GM21576 (cell line): ENCODE data around the gene CNGA4.

Source experiments
- ATAC-seq: cut with Tn5 transposase; IDR thresholded peaks from one replicate; pipeline ENCODE4 v1.9.1; 2021; ENCODE audit warnings: mild to moderate bottlenecking, moderate library complexity; ENCODE audit not compliant: unreplicated experiment

The CNGA4 gene

GRCh38 chr11:6238902-6239301 lies at the start of gene CNGA4:
Gene CNGA4 (plus strand): TSS chr11:6239089. CDS start chr11:6239207, 118 bp downstream.
- ATAC-seq = no peak

DNA sequence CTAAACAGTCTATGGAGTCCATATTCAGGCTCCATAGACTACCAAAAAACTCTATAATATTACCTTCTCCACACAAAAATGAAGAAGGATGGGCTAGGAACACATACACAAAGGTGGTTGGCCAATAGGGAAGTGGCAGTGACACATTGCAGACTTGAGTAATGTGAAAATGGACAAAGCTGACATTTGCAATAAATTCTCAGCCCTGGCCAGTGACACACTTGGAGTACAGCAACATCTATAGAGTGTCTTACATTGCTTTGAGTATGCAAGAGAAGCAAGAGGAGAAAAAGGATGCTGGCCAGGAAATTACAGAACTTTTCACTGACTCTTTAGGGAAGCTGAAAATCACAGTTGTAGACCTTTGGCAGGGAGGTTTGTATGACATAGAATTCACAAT lies 47.1 kb upstream of the CNGA4 start:
- ATAC-seq = no peak

DNA sequence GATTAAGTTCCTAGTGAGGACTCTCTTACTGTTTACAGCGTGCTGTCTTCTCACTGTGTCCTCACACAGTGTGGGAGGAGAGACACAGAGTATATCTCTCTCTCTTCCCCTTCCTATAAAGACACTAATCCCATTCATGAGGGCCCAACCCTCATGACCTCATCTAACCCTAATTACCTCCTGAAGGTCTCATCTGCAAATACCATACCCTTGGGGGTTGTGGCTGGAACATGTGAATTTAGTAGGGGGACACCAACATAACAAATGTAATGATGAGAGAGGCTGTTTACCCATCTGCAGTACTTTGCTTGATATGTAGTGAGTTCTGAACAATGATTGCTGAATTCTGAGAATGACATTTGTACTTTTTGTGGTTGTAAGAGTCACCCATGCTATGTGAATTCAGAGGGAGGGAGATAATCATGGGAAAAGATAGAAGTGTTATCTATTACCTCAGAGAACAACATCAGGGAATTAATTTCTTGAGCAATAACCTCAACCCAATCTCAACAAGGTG lies 44.8 kb upstream of the CNGA4 start:
- no peak for ATAC-seq

- ATAC-seq = no peak
These were observed 42.5 kb upstream of the CNGA4 start for GRCh38 chr11:6196396-6196795.

- ATAC-seq = no peak
These were observed 41.3 kb upstream of the CNGA4 start for GRCh38 chr11:6197466-6198200.

DNA sequence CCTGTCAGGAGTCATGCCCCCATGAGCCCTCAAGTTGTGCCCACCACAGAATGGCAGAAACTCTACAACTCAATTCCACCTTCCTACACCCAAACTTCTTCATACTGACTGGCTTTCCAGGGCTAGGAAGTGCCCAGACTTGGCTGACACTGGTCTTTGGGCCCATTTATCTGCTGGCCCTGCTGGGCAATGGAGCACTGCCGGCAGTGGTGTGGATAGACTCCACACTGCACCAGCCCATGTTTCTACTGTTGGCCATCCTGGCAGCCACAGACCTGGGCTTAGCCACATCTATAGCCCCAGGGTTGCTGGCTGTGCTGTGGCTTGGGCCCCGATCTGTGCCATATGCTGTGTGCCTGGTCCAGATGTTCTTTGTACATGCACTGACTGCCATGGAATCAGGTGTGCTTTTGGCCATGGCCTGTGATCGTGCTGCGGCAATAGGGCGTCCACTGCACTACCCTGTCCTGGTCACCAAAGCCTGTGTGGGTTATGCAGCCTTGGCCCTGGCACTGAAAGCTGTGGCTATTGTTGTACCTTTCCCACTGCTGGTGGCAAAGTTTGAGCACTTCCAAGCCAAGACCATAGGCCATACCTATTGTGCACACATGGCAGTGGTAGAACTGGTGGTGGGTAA lies 39.6 kb upstream of the CNGA4 start, which contains the start of gene OR52W1:
Gene OR52W1 (plus strand): TSS at position 51 of the 637 bp plus-strand sequence. CDS start 0 bp downstream, at position 51.
- no peak for ATAC-seq

DNA sequence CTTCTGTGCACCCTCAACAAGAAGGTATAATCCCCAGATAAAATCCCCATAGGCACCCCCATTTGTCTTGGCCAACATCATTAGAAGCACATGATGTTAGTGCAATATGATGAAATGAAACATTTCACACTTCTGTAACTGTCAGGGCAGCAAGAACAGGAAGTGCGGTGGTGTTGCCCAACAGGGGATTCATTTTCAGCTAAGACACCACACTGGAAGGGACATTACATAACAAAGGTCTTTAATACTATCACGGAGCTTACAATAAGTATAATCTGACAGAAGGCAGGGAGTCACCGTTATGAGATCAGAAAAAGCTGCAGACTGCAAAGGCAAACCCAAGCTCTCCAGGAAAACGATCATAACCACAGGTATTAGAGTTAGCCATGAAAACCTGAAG lies 37.9 kb upstream of the CNGA4 start:
- ATAC-seq = no peak

- ATAC-seq = no peak
These were observed 37.4 kb upstream of the CNGA4 start for GRCh38 chr11:6201481-6201880.

DNA sequence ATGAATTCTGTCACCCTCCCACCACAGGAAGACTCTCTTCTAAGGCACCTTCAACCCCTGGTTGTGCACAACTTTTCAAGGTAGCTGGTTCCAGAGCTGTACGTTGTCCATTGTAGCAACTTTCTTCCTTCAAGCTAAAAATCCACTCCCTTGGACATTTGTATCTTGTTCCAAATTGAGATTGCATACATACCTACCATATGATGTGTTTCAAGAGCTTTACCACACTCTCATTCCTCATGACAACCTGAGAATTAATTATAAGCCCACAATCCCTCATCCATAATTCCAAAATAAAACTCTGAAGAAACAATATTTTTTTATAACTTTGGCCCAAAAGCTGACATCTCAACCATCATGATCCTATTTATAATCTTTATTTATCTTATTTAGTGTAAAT lies 36.8 kb upstream of the CNGA4 start:
- no peak for ATAC-seq

DNA sequence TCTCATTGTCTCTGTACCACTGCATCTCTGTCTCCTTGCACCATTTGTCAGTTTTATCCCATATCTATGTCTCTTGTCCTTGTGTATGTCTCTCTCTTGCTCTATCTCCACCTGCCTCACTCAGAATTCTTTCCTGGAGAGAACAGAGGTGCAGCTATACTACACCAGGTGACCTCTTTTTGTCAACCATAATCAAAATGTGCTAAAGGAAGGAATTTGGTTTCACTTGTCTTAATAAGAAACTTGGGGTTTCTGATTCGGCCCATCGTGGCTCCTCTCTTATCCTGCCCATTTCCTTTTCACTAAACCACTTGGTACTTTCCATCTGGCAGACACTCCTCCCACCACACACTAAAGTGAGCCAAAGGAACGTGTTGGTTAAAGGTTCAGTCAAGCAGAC lies 35.6 kb upstream of the CNGA4 start:
- ATAC-seq = no peak

DNA sequence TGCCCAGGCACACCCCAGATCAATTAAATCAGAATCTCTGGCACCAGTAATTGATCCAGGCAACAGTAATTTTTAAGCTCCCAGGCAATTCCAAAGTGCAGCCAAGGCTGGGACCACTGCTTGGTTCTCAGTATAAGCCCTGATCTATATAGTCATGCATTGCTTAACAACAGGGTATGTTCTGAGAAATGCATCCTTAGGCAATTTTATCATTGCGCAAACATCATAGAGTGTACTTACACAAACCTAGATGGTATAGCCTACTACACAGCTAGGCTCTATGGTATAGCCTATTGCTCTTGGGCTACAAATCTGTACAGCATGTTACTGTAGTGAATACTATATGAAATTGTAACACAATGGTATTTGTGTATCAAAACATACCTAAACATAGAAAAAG lies 34.2 kb upstream of the CNGA4 start:
- no peak for ATAC-seq

GRCh38 chr11:6205366-6205765 lies 33.5 kb upstream of the CNGA4 start, which contains the start of gene C11orf42:
Gene C11orf42 (plus strand): TSS chr11:6205557. CDS start chr11:6205616, 59 bp downstream.
- ATAC-seq = no peak

DNA sequence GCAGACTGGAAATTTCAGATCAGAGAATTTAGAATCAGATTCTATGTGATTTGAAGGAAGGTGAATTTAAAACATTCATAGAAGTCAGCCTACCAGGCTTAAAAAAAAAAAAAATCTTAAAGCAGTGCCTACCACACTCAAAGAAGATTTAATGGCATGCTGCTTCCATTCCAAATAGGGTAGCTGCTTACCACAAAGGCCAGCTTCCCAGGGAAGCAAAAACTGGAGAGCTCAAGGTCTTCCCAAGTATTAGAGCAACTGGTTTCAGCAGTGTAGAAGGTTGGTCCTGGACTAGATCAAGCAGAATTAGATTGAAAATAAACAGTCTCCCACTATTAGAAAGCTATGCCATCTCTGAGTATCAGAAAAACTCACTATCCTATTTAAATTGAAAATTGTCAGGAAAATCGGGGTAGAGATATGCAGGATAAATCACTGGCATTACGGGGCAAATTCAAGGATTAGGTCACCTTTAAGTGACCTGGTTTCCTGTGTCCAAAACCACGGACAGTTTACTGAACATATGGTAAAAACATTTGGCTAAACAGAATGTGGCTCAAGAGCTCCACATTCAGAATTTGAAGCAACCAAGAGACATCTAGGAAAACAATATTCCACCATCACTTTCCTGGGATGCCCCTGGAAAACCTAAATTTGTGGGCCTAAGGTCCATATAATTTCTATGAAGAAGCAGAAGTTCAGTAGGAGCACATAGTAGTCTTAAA lies 32.3 kb upstream of the CNGA4 start:
- no peak for ATAC-seq

GRCh38 chr11:6209801-6210200 lies 29.1 kb upstream of the CNGA4 start:
- ATAC-seq = no peak

DNA sequence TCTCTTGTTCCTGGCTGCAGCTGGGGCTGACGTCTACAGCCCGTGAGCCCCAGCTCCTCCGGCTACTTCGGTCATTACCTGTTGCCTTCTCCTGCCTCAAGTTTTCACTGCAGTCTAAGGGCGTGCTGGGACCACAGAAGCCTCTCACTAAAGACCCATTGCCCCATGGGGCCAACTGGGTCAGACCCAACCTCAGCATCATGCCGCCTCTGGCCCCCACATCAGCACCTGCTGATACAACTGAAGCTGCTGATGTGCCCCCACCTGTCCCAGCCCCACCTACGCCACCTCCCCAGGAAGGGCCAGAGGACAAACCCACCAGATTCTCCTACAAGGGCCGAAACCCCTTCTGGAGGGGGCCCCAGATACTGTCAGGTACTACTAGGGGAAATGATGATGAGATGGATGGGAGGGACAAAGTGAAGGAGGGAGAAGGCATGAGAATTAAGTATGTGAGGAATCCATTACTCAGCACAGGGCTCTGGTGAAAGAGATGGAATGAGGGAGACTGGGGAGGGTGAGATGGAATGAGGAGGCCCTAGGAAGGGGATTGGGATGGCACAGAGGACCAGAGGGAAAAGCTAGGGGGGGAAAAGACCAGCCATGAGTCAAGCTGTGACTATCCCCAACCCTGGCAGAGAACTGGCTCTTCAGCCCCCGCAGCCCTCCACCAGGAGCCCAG lies 28.5 kb upstream of the CNGA4 start:
- ATAC-seq = no peak

- no peak for ATAC-seq
These were observed 24.4 kb upstream of the CNGA4 start for GRCh38 chr11:6214530-6214929.

DNA sequence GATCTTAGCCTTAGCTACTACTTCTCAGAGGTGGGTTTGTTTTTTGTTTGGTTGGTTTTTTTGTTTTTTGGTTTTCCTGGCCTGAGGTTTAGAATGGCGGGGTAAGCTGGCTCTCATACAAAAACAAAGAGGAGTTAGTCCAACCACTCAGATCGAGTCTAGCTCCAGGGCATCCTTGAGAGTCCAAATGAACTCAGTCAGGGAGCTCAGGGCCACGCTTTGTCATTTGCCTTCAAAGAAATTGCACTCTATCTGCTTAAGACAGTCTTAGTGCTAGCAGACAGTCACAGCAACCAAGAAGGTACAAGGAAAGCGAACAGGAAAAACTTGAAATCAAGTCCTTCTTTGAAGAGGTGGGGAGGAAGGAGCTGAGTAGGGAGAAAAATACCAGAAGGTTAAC lies 22.4 kb upstream of the CNGA4 start:
- no peak for ATAC-seq

- ATAC-seq = no peak
These were observed 21.2 kb upstream of the CNGA4 start for GRCh38 chr11:6217722-6218121.

GRCh38 chr11:6219359-6219758 lies 19.5 kb upstream of the CNGA4 start:
- ATAC-seq = no peak

DNA sequence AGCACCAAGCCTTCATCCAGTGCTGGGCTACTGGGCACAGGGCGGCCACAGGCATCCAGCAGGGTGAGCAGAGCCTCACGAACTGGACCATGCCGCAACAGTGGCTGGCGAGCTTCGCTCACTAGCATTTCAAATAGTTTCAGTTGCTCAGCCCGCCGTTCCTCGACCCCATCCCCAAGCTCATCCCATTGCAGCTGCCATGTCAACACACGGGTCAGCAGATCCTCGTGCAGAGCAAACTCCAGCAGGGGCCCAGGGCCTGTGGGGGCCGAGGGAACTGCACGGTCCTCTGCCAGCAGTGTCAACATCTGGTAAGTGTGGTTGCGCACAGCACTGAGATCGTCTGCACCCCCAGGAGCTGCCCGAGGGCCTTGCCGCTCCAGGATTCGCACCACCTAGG lies 15.0 kb upstream of the CNGA4 start:
- ATAC-seq = no peak

GRCh38 chr11:6224421-6224820 lies 14.5 kb upstream of the CNGA4 start:
- ATAC-seq = no peak
